Measurements from ENCODE around the gene HCN2. TPM values are rescaled to one million over a fixed set of nuclear protein-coding genes. Genes with fewer than 3 reads are reported as not detected.

The HCN2 gene
- total RNA-seq, 1 donor from 2014 or later: not detected

DNA sequence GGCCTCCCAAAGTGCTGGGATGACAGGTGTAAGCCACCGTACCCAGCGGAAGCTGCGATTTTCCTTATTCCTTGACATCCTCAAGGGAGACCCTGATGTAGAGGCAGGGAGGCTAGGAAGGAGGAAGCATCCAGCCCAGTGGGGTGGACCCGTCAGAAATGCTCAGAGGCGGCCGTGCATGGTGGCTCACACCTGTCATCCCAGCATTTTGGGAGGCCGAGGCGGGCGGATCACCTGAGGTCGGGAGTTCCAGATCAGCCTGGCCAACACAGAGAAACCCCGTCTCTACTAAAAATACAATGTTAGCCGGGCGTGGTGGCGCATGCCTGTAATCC lies 34.2 kb upstream of the HCN2 start:
- H3K79me2 ChIP-seq (ENCODE audit: low read depth): no peaks in the 10 kb centered on the region
- no peaks in the 10 kb centered on the region for H3K9me3 Mint-ChIP-seq
- H3K36me3 ChIP-seq: no peaks in the 10 kb centered on the region
- H3K9me3 ChIP-seq (ENCODE audit: low read depth): no peaks in the 10 kb centered on the region
- H3K36me3 Mint-ChIP-seq: peaks cover 6% of the 10 kb centered on the region
- H3K4me3 Mint-ChIP-seq: no peak overlapping the region
- H3K27me3 ChIP-seq: peaks cover 19% of the 10 kb centered on the region
- H3F3A ChIP-seq (ENCODE audit: low read depth): peaks cover 13% of the 10 kb centered on the region
- no peak overlapping the region for H3K27ac ChIP-seq
- no peak overlapping the region for H3K4me2 ChIP-seq
- TF ChIP-seq EZH2 (IDR thresholded peaks at IDR 0.05) (no peak), EZH2phosphoT487 (IDR thresholded peaks at IDR 0.05) (no peak)
- TF ChIP-seq, protein P1, sequence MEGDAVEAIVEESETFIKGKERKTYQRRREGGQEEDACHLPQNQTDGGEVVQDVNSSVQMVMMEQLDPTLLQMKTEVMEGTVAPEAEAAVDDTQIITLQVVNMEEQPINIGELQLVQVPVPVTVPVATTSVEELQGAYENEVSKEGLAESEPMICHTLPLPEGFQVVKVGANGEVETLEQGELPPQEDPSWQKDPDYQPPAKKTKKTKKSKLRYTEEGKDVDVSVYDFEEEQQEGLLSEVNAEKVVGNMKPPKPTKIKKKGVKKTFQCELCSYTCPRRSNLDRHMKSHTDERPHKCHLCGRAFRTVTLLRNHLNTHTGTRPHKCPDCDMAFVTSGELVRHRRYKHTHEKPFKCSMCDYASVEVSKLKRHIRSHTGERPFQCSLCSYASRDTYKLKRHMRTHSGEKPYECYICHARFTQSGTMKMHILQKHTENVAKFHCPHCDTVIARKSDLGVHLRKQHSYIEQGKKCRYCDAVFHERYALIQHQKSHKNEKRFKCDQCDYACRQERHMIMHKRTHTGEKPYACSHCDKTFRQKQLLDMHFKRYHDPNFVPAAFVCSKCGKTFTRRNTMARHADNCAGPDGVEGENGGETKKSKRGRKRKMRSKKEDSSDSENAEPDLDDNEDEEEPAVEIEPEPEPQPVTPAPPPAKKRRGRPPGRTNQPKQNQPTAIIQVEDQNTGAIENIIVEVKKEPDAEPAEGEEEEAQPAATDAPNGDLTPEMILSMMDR (IDR thresholded peaks at IDR 0.05): no peak
- no peak overlapping the region for H3K4me3 ChIP-seq
- H3K4me1 Mint-ChIP-seq: peaks cover 16% of the 10 kb centered on the region
- DNase-seq (ENCODE audit: low spot score): no peak
- no peaks in the 10 kb centered on the region for H4K20me1 ChIP-seq (ENCODE audit: low read depth)
- H3K27ac Mint-ChIP-seq: no peak overlapping the region
- H3K4me1 ChIP-seq: peaks cover 7% of the 10 kb centered on the region
- no peak overlapping the region for H2AFZ ChIP-seq (replicated peaks)
- H3K9ac ChIP-seq: no peak overlapping the region
- peaks cover 13% of the 10 kb centered on the region for H3K27me3 Mint-ChIP-seq (ENCODE audit: insufficient read depth, low read depth)

DNA sequence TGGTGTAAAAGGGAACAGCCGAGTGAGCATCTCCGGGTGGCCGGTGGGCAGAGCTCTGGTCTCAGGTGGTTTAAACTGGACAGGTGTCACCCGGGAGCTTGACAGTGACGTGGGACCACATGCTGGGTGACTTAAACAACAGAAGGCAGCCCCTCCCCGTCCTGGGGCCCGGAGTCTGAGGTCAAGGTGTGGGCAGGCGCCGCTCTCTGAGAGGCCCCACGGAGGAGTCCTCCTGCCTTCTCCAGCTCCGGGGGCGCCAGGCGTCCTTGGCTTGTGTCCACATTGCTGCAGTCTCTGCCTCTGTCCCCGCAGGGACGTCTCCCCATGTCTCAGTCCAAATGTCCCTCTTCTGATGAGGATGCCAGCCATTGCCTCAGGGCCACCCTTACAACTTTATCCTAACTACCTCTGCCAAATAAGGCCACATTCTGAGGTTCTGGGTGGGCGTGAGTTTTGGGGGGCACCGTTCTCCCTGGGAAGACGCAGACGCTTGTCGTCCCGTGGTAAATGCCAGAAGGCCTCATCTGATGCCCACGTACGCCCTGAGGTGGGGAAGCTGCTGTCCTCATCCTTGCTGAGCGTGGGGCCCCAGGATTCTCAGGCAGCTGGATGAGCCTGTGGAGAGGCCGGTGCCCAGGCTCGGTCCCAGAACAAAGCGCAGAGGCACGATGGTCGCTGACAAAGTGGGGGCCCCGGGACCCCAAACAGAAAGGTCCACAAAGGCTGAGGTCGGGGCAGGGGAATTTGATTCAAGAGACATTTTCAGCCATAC lies 32.9 kb upstream of the HCN2 start:
- H3K4me3 Mint-ChIP-seq: no peak overlapping the region
- no peak overlapping the region for H3K4me3 ChIP-seq
- no peak overlapping the region for H3K9ac ChIP-seq

DNA sequence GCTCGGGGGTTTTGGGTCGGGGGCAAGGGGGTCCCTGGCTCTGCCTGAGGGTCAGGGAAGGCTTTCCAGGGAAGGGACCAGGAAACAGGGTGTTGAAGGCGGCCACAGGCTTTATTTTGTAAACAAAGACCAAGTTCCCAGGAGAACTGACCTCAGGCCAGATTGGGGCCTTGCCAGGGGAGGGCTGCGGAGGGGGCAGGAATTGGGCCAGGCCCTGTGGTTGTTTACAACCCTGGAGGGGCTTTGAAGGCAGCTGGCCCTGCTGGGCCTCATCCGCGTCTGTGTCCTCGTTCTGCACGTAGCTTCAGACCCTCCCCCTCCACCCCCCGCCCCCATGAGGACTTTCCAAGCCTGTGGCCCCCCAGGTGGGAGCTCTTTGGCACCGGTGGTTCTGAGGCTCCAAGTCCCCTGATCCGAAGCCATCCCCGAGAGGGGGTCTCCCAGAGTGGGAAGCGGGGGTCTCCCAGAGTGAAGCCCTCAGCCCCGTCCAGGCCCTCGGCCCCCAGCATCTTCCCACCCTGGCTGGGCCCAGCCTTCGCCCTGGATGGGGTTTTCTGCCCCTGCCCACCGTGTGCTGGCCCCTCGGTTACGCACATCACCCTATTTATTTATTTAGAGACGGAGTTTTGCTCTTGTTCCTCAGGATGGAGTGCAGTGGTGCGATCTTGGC lies 30.8 kb upstream of the HCN2 start:
- H3K9me3 ChIP-seq (ENCODE audit: low read depth): no peaks in the 10 kb centered on the region
- Mint-ChIP-seq H3K27me3 (ENCODE audit: insufficient read depth, low read depth) (peaks cover 8% of the 10 kb centered on the region), H3K9me3 (peaks cover 19% of the 10 kb centered on the region), H3K4me3 (no peak overlapping the region), H3K4me1 (peaks cover 11% of the 10 kb centered on the region), H3K27ac (no peak overlapping the region), H3K36me3 (peaks cover 23% of the 10 kb centered on the region)
- no peaks in the 10 kb centered on the region for H3K27me3 ChIP-seq
- H3F3A ChIP-seq (ENCODE audit: low read depth): no peaks in the 10 kb centered on the region
- no peaks in the 10 kb centered on the region for H3K79me2 ChIP-seq (ENCODE audit: low read depth)
- no peak overlapping the region for H3K4me3 ChIP-seq
- no peak for DNase-seq (ENCODE audit: low spot score)
- no peak overlapping the region for H2AFZ ChIP-seq (replicated peaks)
- TF ChIP-seq, protein P1 (IDR thresholded peaks at IDR 0.05): no peak
- TF ChIP-seq EZH2 (IDR thresholded peaks at IDR 0.05): no peak
- H3K9ac ChIP-seq: no peak overlapping the region
- peaks cover 5% of the 10 kb centered on the region for H3K4me1 ChIP-seq
- H3K36me3 ChIP-seq: no peaks in the 10 kb centered on the region
- no peak overlapping the region for H3K4me2 ChIP-seq
- H4K20me1 ChIP-seq (ENCODE audit: low read depth): no peaks in the 10 kb centered on the region
- H3K27ac ChIP-seq: no peak overlapping the region

More for the DNA sequence above, 32.9 kb upstream of the HCN2 start:
- peaks cover 6% of the 10 kb centered on the region for H3F3A ChIP-seq (ENCODE audit: low read depth)
- H4K20me1 ChIP-seq (ENCODE audit: low read depth): no peaks in the 10 kb centered on the region
- H3K4me1 ChIP-seq: peaks cover 5% of the 10 kb centered on the region
- no peaks in the 10 kb centered on the region for H3K79me2 ChIP-seq (ENCODE audit: low read depth)
- H2AFZ ChIP-seq (replicated peaks): no peak overlapping the region
- Mint-ChIP-seq H3K9me3 (peaks cover 5% of the 10 kb centered on the region), H3K36me3 (peaks cover 10% of the 10 kb centered on the region), H3K27ac (no peak overlapping the region), H3K27me3 (ENCODE audit: insufficient read depth, low read depth) (peaks cover 11% of the 10 kb centered on the region), H3K4me1 (peaks cover 11% of the 10 kb centered on the region)
- no peak overlapping the region for H3K27ac ChIP-seq
- TF ChIP-seq, protein P1 (IDR thresholded peaks at IDR 0.05): no peak
- TF ChIP-seq EZH2 (IDR thresholded peaks at IDR 0.05): no peak
- no peak for TF ChIP-seq EZH2phosphoT487 (IDR thresholded peaks at IDR 0.05)
- no peaks in the 10 kb centered on the region for H3K9me3 ChIP-seq (ENCODE audit: low read depth)
- DNase-seq (ENCODE audit: low spot score): no peak
- H3K4me2 ChIP-seq: no peak overlapping the region
- H3K36me3 ChIP-seq: no peaks in the 10 kb centered on the region
- H3K27me3 ChIP-seq: peaks cover 8% of the 10 kb centered on the region

All from neural progenitor cell (in vitro differentiated cells).